Right hindlimb (tissue), 1 donor: ENCODE data around the gene KDR.

ENCODE experiments used
- DNase-seq: peaks from one replicate; pipeline ENCODE4 v3.0.0-alpha.2; 2018

The KDR gene

DNA sequence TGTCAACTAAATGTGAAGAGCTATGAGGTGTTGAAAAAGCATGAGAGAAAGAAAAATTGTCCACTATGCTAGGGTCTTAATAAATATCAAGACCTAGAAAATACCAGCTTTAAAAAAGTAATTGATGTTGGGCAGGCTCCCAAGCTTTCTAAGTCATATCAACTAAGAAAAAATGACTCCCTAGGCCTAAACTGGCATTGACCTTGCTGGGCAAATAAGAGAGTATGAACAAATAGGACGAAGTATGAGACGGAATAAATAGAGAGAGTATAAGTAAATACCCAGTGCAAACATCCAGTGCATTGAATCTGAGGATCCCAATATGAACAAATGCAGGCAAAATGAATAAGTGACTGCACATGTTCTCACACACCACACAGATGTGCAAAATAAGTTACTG, 3.2 kb downstream of the KDR start:
- no peak for DNase-seq

DNA sequence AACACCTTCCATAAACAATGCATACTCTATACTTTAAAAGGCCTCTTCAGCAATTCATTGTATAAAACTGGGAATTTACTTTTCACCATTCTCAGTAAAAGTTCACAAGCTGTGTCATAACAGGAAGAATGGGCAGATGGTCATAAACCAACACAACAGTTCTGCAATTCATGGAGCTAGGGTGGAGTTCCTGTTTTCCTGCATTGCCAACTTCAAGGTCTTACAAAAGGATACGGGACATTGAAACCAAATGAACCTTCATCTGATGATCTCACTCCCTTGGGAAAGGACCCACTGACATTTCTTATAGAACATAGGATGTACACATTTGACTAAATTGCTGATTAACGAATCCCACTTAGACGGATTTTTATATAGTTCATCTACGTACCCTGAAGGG, 4.1 kb downstream of the KDR start:
- DNase-seq, result no peak

DNA sequence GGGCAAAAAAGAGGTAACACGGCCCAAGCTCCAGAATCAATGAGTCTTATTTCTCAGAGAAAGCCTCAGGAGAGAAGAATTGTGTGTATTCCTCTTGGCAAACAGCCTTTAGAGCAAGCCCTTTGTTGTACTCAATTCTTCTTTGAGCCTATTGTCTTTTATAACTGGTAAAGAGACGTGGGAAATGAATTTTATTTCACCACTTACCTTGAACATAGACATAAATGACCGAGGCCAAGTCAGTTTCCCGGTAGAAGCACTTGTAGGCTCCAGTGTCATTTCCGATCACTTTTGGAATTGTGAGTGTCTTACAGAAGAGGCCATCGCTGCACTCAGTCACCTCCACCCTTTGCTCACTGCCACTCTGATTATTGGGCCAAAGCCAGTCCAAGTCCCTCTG, 7.0 kb downstream of the KDR start:
- no peak for DNase-seq

DNA sequence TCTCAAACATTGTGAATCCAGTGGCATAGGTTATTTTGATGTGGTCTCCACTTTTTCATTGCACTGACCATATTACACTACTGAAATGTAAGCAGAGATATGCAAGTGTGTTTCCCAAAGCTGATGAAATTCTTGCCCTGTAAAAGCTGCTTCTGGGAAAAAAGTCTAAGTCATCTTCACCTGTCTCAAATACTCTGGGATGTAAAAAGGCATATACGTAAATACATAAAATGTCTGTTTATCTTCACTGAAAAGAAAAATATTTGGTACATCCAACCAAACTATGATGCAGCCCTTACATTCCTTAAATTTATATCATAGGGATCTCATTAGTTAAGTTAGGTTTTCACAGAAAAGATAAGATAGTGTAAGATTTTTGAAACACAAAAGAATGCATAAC, 7.9 kb downstream of the KDR start:
- no peak for DNase-seq

DNA sequence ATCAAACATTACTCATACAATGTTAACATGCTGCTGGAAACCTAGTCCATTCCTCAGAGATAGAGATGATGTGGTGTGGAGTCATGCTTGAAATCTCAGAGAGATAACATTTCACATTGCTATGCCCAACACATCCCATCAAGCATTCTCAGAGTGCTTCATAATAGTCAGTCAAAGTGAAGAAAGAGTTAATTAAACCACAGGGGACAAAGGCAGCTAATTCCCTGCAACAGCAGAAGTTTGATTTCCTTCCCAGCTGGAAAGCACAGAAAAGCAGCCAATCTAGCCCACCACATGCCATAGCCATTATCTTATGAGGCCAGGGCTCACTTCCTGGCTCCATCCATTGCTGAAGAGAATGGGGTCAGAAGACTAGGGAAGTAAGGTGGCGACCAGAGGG, 8.9 kb downstream of the KDR start:
- no peak for DNase-seq

DNA sequence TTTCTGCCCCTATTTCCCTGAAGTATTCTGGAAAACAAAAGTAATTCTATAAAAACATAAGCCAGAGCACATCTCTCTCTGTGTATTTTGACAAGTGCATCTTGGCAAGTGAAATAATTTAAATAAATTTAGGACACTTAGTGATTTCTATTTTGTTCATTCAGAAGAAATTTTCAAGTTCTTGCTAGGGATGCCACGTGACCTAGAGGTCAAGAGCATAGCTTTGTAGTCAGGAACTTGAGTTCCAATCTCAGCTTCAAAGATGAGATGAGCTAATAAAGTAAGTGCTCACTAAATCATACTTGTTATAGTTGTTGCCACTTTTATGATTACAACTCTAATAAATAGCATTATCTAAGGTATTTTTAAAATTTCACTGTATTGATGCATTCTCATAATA, 13.8 kb downstream of the KDR start:
- no peak for DNase-seq

DNA sequence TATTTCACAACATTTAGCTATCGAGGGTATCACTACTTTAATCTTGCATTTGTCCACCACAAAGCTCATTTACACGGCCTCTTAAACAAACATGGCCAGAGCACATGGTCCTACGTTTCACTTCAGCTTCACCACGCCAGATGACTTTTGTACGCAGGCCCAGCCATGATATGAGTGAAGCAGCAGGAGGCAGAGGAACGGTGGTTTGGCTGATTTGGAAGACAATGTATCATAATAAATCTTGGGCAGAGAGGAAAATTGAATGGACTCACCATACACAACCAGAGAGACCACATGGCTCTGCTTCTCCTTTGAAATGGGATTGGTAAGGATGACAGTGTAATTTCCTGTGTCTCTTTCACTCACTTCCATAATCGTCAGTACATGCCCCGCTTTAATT, 15.3 kb downstream of the KDR start:
- no peak for DNase-seq

DNA sequence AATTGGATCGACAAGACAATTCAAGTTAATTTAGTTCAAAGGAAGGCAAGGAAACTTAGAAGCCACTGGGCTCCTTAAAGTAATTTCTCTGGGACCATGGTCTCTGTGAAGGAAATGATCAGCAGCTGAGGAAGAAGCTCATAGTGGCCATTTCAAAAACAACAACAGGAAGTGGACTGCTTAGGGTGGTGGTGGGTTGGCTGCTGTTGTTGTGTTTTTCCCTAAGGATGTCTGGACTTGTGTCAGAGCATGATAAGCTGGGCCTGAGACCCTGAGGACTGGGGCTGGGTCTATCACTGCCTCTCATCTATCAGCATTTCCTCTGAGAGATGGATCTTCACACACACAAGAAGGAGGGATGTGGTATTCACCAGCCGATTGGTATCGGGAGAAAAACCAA, 18.3 kb downstream of the KDR start:
- DNase-seq, result no peak

DNA sequence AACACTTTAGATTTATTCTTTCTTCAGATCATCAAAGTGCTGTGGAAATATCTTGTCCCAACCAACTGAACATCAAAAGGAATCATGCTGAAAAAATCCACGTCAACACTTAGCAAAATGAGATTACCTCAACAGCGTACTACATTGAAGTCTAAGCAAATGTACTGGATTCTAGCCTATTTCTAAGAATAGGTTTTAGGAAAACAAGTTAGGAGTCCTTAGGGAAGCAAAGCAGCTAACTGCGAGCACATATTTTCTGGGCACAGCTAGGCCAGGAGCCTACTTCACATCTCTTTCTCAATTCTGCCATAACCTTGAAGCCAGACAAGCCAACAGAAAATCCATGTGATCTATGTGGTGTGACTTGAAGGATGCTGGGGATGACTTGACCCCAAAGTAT, 22.2 kb downstream of the KDR start:
- no peak for DNase-seq

DNA sequence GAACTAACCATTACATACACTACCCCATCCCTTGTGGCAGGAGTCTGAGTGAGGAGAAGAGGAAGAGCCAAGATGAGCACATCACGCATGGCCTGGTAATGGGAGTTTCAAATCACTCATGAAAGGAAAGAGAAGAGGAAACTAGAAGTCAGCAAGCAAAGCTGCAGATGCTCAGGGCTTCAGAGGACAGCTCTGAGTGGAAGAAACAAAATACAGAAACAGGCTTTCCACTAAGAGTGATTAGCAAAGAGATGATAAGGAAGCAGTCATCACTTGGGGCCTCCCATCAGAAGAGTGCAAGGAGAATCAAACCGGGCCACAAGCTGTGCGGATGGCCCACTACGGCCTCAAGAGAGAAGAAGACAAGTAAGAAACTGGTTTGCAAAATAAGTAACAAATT, 25.6 kb downstream of the KDR start:
- DNase-seq, result no peak

DNA sequence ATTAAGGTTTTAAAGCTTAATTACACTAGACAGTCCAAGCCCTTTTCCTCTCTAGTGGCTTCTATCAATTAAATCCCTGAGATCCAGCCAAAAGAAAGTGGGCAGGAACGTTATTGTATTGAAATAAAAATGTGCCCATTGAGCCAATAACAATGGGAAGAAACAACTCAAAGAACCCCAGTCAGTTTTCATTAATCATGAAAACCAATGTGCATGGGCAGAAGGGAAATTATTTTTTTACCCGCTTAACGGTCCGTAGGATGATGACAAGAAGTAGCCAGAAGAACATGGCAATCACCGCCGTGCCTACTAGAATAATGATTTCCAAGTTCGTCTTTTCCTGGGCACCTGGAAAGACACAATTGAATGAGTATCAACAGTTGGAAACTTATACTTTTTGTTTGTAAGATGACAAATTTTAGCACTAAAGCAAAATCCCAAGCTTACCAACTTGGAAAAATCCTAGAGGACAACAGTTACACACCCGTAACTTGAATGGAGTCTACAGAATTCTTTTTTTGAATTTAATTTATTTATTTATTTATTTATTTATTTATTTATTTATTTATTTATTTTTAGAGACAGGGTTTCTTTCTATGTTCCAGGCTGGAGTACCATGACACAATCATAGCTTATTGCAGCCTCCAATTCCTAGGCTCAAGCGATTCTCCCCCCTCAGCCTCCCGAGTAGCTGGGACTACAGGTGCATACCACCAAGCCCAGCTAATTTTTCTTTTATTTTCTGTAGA, 26.8 kb downstream of the KDR start:
- no peak for DNase-seq

DNA sequence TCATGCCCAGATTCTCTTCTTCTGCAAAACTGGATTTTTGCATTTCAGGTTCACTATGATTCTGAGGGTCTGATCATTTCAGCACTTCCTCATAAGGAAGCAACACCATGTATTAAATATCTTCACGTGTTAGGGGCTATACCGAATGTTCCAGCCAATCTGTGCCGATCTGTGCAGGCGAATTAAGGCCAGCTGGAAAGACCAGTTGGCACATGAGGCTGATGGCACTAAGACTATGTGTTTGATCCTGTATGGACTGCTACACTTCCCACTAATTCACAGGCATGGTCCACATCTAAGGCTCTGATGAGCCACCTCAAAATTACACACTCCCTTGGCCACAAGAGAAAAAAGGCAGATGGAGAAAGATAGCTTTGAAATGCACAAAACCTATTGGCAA, 28.8 kb downstream of the KDR start:
- DNase-seq, result no peak

DNA sequence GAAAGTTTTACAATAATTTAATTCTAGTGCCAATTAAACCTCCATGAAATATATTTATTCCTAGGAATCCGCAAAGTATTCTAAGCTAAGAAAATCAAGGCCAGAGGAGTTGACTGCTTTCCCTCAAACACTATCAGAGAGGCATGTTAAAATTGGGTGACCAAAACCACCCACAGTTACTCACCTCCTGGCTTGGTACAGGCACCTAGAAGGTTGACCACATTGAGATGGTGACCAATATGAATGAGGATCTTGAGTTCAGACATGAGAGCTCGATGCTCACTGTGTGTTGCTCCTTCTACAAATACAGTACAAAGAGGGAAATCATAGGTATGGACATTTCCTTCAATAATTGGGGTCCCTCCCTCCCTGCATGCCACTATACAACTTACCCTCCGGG, 29.4 kb downstream of the KDR start:
- no peak for DNase-seq

DNA sequence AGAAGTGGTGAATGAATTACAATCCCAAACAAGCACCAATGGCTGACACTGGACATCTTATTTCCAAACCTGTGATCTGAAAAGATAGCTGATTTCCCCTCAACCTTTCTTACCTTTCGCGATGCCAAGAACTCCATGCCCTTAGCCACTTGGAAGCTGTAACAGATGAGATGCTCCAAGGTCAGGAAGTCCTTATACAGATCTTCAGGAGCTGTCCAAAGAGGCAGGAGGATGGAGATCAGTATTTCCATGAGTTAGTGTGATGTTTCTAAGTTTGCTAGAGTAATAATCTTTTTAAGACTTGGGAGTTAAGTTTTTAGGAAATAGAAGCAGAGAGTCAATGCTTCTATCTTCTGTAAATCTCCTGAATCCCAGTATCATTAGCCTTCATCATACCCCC, 32.9 kb downstream of the KDR start:
- DNase-seq, result no peak

DNA sequence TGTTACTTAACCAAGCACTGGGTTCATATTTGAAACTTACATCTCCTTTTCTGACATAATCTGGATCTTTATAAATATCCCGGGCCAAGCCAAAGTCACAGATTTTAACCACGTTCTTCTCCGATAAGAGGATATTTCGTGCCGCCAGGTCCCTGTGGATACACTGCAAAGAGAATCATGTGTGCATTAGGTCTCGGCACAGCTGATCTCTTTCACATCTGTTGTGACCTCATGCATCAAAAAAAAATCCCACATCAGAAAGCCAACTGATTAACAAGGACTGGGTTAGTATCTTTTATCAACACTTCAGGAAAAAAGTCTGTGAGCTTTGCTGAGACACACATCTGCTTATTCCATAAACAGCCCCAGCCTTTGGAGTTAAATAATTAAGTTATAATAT, 35.5 kb downstream of the KDR start:
- DNase-seq, result no peak

DNA sequence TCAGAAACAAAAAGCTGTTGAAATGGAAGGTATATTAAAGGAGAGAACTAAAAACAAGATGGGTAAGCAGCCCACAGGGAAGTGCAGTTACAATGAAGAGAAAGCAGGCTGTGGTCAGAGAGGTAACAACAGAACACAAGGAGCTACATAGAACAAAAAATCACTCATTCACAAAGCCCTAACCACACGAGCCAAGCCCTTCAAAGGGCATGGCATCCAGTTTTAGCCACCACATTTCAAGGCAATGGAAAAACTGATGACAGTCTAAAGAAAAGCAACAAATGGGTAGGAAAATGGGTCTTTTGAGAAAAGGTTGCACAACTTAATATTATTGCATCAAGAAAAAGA, 37.5 kb downstream of the KDR start:
- no peak for DNase-seq

DNA sequence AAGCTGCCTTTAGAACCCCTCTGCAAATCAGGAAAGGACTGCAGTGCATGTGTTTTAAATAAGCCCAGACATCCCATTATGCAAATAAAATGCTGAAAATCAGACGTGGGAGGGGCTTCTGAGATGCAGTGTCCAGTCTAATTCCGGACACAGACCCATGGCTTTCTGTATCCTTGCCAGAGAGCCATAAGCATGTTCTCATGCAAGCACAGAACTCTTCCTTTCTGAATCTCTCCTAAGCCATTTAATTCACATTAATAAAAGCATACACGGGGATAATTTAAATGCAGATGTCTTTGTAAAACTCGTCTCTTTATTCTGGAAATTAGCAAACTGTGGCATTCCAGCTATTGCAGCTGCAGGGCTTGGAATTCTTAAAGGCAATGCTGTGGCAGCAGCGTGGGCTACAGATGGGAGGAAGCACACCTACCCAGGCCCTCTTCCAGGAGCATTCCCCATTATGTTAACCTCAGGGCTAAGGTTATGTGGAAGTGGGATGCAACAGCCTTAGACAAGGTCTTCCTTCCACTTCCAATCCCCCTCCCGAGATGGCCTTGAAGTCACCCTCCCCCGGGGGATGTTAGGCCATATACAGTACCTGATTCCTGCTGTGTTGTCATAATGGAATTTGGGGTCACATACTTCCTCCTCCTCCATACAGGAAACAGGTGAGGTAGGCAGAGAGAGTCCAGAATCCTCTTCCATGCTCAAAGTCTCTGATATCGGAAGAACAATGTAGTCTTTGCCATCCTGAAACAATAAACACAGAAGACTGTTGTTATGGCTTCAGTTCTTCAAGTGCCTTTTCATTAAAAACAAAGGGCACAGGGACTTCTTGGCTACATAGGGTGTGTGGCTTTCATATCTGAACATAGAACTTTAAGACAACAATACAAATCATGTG, 38.1 kb downstream of the KDR start:
- no peak for DNase-seq

DNA sequence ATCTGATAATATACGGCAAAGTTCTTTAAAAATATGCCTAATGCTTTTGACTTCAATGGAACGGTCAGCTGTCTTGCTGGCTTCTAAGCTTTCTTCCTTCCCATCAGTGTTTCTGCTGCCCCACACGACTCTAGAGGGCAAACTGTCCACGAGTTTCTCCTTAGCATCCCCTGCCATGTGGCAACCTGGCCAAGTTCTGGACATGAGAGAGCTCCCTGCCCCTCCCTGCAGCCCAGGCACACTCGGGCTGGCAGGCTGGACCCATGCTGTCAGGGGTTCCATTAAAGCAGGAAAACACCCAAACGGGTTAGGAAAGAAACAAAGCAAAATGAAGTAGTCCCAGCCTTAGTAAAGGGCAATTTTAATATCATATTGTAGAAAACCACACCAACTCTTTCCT, 38.8 kb downstream of the KDR start:
- DNase-seq, result no peak

DNA sequence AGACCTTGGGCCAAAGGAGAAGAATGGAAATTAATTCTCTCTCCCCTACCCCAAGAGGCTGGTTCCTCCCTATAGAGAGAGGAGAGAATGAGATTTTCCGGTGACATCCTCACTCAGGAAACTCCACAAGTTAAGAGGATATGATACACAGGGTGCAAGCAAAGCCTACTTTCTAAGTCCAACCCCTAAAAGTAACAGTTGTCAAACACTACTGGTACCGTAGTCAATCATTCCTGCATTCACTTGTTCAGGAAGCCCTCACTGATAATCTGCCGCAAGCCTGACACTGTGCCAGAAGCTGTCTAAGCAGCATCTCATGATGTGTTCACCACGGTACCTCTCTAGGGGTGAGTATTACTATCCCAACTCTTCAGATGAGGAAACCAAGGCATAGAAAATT, 41.7 kb downstream of the KDR start:
- no peak for DNase-seq

DNA sequence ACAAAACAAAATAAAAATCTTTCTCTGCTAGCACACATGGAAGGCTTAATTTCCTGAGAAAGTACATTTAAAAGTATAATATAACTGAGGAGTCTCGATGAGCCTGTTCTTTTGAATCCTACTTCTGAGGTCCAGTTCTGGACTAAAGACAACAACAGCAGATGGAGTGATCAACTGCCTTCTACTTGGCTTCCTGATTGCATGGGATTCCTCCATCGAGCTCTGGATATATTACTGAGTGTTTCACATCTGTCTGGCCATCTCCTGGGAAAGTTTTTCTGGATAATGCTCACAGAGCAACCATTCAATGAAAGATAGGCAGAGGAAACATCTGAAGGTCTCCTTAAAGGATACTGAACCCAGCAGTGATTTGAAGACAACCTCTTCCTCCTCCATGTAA, 42.6 kb downstream of the KDR start:
- no peak for DNase-seq

DNA sequence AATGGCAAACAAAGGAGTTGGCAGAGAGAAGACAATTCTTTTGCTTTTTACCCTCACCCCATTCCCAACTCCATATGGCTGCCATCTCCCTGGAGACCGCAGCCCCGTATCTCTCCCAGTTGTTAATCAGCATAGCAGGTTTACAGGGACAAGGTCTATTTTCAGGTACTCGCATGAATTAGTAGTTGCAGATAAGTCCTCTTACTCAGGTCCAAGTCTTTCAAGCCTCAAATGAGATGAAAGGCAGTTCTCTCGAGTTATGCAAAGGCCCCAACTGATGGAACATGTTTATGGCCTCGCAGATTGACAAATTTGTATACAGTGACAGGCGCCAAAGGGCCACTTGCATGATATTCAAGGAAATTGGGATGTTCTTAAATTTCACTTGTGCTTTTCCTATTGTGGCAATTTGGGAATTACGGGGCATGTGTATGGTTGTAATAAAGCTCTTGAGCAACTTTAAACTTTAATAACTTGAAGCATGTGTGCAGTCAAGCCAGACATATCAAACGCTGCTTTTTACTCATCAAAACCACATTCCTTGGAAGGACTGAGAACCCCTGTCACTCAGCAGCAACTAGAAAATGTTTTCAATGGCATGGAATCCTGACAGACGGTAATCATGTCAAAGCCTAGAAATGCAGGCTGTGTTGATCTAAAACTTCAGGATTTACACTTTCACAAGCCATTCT, 45.1 kb downstream of the KDR start:
- DNase-seq, result no peak

DNA sequence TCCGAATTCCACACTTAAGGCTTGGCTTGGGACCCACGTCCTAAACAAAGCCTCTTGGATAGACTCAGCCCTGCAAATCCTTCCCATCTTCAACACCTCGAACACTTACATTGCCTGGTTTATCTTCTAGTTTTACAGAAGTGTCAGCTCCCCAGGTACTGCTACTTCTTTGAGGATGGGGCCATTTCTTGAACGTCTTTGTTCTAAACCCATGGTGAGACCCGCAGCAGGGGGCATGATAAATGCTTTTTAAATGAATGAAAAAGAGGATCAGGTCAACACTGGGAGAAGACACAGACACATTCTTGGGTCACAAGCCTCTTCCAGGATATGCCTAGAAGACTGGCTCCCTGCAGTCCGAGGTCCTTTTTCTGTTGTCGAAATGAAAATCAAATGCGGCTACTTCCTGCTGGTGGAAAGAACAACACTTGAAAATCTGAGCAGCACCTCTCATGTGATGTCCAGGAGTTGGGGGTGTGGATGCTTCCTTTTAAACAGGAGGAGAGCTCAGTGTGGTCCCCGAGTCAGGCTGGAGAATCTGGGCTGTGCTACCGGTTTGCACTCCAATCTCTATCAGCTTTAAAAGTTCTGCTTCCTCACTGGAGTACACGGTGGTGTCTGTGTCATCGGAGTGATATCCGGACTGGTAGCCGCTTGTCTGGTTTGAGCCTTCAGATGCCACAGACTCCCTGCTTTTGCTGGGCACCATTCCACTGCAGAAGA, 45.8 kb downstream of the KDR start:
- DNase-seq, result no peak

DNA sequence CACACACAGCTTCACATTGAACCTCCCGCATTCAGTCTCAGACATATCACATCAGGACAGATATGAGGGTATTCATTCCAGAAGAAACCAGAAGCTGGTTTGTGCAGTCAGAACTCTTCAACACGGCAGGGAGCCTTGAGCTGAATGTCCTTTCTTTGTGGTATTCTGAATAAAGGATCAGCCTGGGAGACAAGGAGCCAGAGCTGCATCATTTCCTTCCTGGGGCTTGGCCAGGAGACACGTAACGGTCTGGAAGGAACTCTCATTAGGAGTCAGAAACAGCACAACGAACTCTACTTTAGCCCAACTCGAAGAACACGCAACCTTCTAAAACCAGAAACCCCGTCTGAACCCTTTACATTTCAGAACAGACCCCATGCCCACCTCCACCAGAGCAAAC, 46.4 kb downstream of the KDR start:
- DNase-seq, result peak; percentile 77
